Lung microvascular endothelial cell (primary cell): ENCODE results near the gene CAPRIN1. TPM values are rescaled to one million over a fixed set of nuclear protein-coding genes. Genes with fewer than 3 reads are reported as not detected.
A peak's percentile ranks its signal among the peaks of the same experiment; 100 is the strongest.
"Not testable (repeated sequence)": the region's sequence is repeated elsewhere in the genome, so short reads cannot be mapped to it uniquely, and the experiment has no call there.

Source experiments
- DNase-seq, 2 donors: peaks; one replicate each; pipeline versions ENCODE4 v3.0.0 to v3.0.0-alpha.2; 2010; ENCODE audit warnings: low read depth in 2 of 2
- total RNA-seq: library from RNA; depleted of rRNA; stranded (reverse); fragments of >200 nt; gene quantifications from 2 replicates; pipeline ENCODE4 v1.2.1, GENCODE V29; 2014

The CAPRIN1 gene
- total RNA-seq, 1 donor from 2014 or later = 119 TPM

GRCh38 chr11:34050581-34051348 is 766 bp upstream of the CAPRIN1 start:
- no peak for DNase-seq

- peak; percentile 90 to 94 for DNase-seq
These were observed 591 bp downstream of the CAPRIN1 start for GRCh38 chr11:34052036-34052607.

GRCh38 chr11:34052608-34053160 is 1.2 kb downstream of the CAPRIN1 start:
- peak; percentile 32 to 39 for DNase-seq

GRCh38 chr11:34053161-34053686 is 1.7 kb downstream of the CAPRIN1 start:
- peak; percentile 87 for DNase-seq

- DNase-seq = not testable (repeated sequence)
These were observed 2.8 kb downstream of the CAPRIN1 start for GRCh38 chr11:34054351-34054750.

GRCh38 chr11:34055218-34056000 is 3.9 kb downstream of the CAPRIN1 start:
- DNase-seq = no peak

- no peak for DNase-seq
These were observed 5.1 kb downstream of the CAPRIN1 start for GRCh38 chr11:34056672-34057071.

GRCh38 chr11:34063061-34063795 is 11.7 kb downstream of the CAPRIN1 start:
- DNase-seq = no peak

GRCh38 chr11:34064291-34064690 is 12.8 kb downstream of the CAPRIN1 start:
- no peak for DNase-seq

- DNase-seq = no peak
These were observed 14.1 kb downstream of the CAPRIN1 start for GRCh38 chr11:34065505-34066203.

GRCh38 chr11:34066766-34067165 is 15.2 kb downstream of the CAPRIN1 start:
- DNase-seq = not testable (repeated sequence)

GRCh38 chr11:34067383-34068065 is 16.0 kb downstream of the CAPRIN1 start:
- peak in 1 of 2 donors; percentile 5 for DNase-seq

- DNase-seq = peak; percentile 86 to 93
These were observed 16.6 kb downstream of the CAPRIN1 start for GRCh38 chr11:34068111-34068510.

GRCh38 chr11:34071306-34071705 is 19.8 kb downstream of the CAPRIN1 start:
- not testable (repeated sequence) for DNase-seq

- DNase-seq = no peak
These were observed 20.5 kb downstream of the CAPRIN1 start for GRCh38 chr11:34072041-34072440.

GRCh38 chr11:34072832-34073231 is 21.3 kb downstream of the CAPRIN1 start:
- no peak for DNase-seq

- no peak for DNase-seq
These were observed 22.9 kb downstream of the CAPRIN1 start for GRCh38 chr11:34074391-34074790.

GRCh38 chr11:34075178-34075820 is 23.8 kb downstream of the CAPRIN1 start:
- DNase-seq = peak in 1 of 2 donors; percentile 58

- DNase-seq = no peak
These were observed 29.1 kb downstream of the CAPRIN1 start for GRCh38 chr11:34080609-34081008.
